NCI-H187 treated with DMSO at 0.1 percent for 48 hours (cell line): Measurements from ENCODE around the gene HJV.
"Not testable (repeated sequence)": the region's sequence is repeated elsewhere in the genome, so short reads cannot be mapped to it uniquely, and the experiment has no call there.

ENCODE experiments used
- DNase-seq: peaks from one replicate; lab custom pipeline; 2025; lab: John Stamatoyannopoulos, UW

HJV gene, protein sequence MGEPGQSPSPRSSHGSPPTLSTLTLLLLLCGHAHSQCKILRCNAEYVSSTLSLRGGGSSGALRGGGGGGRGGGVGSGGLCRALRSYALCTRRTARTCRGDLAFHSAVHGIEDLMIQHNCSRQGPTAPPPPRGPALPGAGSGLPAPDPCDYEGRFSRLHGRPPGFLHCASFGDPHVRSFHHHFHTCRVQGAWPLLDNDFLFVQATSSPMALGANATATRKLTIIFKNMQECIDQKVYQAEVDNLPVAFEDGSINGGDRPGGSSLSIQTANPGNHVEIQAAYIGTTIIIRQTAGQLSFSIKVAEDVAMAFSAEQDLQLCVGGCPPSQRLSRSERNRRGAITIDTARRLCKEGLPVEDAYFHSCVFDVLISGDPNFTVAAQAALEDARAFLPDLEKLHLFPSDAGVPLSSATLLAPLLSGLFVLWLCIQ

GRCh38 chr1:146021622-146022402, at the start of gene HJV:
TSS of gene HJV (minus strand) at chr1:146021735. CDS start at chr1:146020231, 1,504 bp downstream.
- no peak for DNase-seq

- DNase-seq: not testable (repeated sequence)
These were observed 37.6 kb upstream of the HJV start for GRCh38 chr1:146059148-146059547.

DNA sequence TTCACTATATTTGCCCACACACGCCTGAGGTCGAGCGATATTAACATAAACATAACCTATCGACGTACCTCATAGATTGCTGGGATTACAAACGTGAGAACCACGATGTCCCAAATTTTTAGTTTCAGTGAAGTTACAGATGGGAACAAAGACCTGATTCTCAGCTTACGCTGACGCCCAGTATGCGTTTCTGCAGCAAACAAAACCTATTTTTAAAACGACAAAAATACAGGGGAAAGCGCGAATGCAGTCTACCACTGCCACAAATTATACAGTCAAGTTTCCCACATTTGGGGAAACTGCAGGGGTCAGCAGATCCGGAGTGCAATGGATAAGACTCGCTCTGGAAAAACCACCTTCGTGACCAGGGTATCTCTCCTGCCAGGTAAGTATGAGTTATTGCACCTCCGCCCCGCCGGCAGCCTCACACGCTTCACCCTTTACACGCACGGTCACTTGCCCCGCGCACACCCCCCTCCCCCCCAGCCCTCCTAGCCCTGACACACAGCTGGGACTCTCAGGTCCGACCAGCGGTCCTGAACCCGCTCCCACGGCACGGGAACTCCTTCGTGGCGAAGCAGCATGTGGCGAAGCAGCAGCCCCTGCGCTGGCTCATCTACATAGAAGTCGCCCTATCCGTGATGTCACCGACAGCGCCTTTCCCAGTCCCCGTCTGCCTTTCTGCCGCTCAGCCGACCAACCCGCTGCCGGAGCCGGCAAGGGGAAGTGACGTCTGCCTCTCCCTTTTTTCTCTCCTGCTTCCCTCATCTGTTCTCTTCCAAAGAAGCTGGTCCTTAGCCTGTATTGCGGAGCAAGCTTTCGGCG, 30.5 kb upstream of the HJV start:
- peak; percentile 89 for DNase-seq

DNA sequence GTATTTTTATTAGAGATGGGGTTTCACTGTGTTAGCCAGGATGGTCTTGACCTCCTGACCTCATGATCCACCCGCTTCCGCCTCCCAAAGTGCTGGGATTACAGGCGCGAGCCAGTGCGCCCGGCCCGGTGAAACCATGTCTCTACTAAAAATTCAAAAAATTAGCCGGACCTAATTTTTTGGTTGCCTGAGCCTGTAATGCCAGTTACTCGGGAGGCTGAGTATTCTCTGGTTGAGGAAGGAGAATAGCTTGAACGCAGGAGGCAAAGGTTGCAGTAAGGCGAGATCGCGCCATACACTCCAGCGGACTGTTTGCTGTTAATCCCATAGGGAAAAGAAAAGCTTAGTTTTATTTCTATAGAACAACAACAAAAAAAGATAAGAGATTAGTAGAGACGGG, 29.9 kb upstream of the HJV start:
- DNase-seq: no peak

DNA sequence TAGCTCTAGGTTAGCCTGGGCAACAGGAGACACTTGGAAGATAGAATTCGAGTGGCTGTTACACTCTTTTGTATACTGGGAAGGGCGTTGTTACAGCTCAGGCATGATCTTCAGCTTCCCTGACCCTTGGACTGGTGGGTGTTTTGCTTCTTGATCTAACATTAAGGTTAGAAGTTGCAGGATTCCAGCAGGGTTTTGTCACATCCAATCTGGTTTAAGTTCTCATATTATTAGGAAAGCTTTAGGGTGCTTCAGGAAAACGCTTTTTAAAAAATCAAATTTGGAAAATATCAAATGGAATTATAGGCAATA, 29.1 kb upstream of the HJV start:
- not testable (repeated sequence) for DNase-seq

GRCh38 chr1:146049866-146050651, 28.5 kb upstream of the HJV start:
- not testable (repeated sequence) for DNase-seq

- DNase-seq: no peak
These were observed 27.9 kb upstream of the HJV start for GRCh38 chr1:146049436-146049835.

DNA sequence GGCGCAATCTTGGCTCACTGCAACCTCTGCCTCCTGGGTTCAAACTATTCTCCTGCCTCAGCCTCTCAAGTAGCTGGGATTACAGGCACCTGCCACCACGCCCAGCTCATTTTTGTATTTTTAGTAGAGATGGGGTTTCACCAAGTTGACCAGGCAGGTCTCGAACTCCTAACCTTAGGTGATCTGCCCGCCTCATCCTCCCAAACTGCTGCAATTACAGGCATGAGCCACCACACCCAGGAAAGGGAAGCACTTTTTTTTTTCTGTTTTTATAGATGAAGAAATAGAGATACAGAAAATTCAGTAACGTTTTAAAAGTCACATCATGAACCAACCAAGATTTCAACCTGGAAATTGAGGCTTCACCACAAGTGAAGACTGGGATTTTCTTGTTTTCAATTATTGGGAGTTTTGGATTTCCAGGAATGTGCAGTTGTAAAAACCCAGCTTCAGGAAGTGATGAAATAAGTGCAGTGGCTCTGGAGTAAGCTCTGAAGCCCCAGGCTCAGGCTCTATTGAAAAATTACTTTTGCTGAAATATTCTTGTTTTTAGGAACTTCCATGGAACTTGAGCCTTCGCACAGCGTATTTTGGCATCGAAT, 27.1 kb upstream of the HJV start:
- DNase-seq: not testable (repeated sequence)

- no peak for DNase-seq
These were observed 25.1 kb upstream of the HJV start for GRCh38 chr1:146046664-146047063.

GRCh38 chr1:146039844-146040194, 18.3 kb upstream of the HJV start:
- DNase-seq: no peak

- DNase-seq: peak; percentile 89
These were observed 15.6 kb upstream of the HJV start for GRCh38 chr1:146036965-146037646.

GRCh38 chr1:146036241-146036964, 14.9 kb upstream of the HJV start:
- no peak for DNase-seq

- no peak for DNase-seq
These were observed 13.5 kb upstream of the HJV start for GRCh38 chr1:146035048-146035423.

- DNase-seq: peak; percentile 52
These were observed 11.2 kb upstream of the HJV start for GRCh38 chr1:146032631-146033219.

- no peak for DNase-seq
These were observed 9.9 kb upstream of the HJV start for GRCh38 chr1:146031476-146031875.

DNA sequence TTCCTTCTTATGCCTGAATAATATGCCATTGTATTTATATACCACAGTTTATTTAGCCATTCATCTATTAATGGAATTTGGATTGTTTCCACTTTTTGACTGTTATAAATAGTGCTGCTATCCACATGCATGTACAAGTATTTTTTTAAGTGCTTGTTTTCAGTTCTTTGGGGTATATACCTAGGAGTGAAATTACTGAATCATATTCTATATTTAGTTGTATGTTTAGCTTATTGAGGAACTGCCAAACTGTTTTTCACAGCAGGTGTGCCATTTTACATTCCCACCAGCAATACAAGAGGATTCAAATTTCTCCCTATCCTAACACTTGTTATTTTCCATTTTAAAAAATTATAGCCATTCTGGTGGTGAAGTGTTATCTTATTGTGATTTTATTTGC, 7.6 kb upstream of the HJV start:
- no peak for DNase-seq

GRCh38 chr1:146026650-146027049, 5.1 kb upstream of the HJV start:
- not testable (repeated sequence) for DNase-seq

- DNase-seq: not testable (repeated sequence)
These were observed 4.4 kb upstream of the HJV start for GRCh38 chr1:146025787-146026495.
